Neuronal stem cell (in vitro differentiated cells): Measurements from ENCODE around the gene CFAP61.

Source experiments
- DNase-seq: peaks from one replicate; pipeline ENCODE4 v3.0.0-alpha.2; 2013; ENCODE audit warnings: low spot score
- H2AFZ ChIP-seq: one replicate; pipeline ENCODE4 v1.6.1; 2013; ENCODE audit warnings: mild to moderate bottlenecking, low read length, inconsistent platforms
- H2AK5ac ChIP-seq: 2 replicates; pipeline ENCODE4 v1.6.1; 2013; ENCODE audit warnings: low read depth, mild to moderate bottlenecking, inconsistent platforms, low read length, moderate library complexity, mixed read lengths
- H2BK120ac ChIP-seq: 2 replicates; pipeline ENCODE4 v1.6.1; 2013; ENCODE audit warnings: low read depth, mild to moderate bottlenecking, inconsistent platforms, low read length, moderate library complexity, mixed read lengths
- H2BK12ac ChIP-seq: one replicate; pipeline ENCODE4 v1.6.1; 2013; ENCODE audit warnings: low read length, inconsistent platforms
- H2BK15ac ChIP-seq: 2 replicates; pipeline ENCODE4 v1.6.1; 2013; ENCODE audit warnings: mild to moderate bottlenecking, low read length, inconsistent platforms, mixed read lengths
- H2BK5ac ChIP-seq: one replicate; pipeline ENCODE4 v1.6.1; 2013; ENCODE audit warnings: inconsistent platforms, mild to moderate bottlenecking, low read length, moderate library complexity
- H3K14ac ChIP-seq: one replicate; pipeline ENCODE4 v1.6.1; 2013; ENCODE audit warnings: low read length, inconsistent platforms
- H3K18ac ChIP-seq: 2 replicates; pipeline ENCODE4 v1.6.1; 2013; ENCODE audit warnings: low read length, inconsistent platforms
- H3K23ac ChIP-seq: 2 replicates; pipeline ENCODE4 v1.6.1; 2013; ENCODE audit warnings: low read depth, mild to moderate bottlenecking, mixed read lengths, low read length, inconsistent platforms; ENCODE audit not compliant: poor library complexity
- H3K27ac ChIP-seq: replicated peaks from 3 replicates; pipeline ENCODE4 v1.5.1; 2013; ENCODE audit warnings: low read length, inconsistent platforms
- H3K27me3 ChIP-seq, 3 experiments: 2 replicates each; pipeline ENCODE4 v1.6.1; 2013; ENCODE audit warnings: low read length in 3 of 3, mild to moderate bottlenecking in 2 of 3, inconsistent platforms in 1 of 3, low read depth in 1 of 3, mixed read lengths in 1 of 3, moderate library complexity in 1 of 3; ENCODE audit not compliant: control insufficient read depth in 3 of 3, insufficient read depth in 3 of 3
- H3K36me3 ChIP-seq, 2 donors: replicated peaks in 1 of 2; 2 replicates each; pipeline ENCODE4 v1.6.1; 2013; ENCODE audit warnings: low read length in 2 of 2; ENCODE audit not compliant: control insufficient read depth in 2 of 2, insufficient read depth in 2 of 2
- H3K4ac ChIP-seq: 2 replicates; pipeline ENCODE4 v1.6.1; 2013; ENCODE audit warnings: inconsistent platforms, mild to moderate bottlenecking, low read length, moderate library complexity
- H3K4me1 ChIP-seq, 2 donors: 1 replicate in 1 of 2; 2 replicates in 1 of 2; pipeline ENCODE4 v1.6.1; 2013; ENCODE audit warnings: low read length in 2 of 2, low read depth in 1 of 2; ENCODE audit not compliant: control insufficient read depth in 2 of 2, insufficient read depth in 1 of 2
- H3K4me2 ChIP-seq: one replicate; pipeline ENCODE4 v1.6.1; 2013; ENCODE audit warnings: mild to moderate bottlenecking, low read length, inconsistent platforms; ENCODE audit not compliant: insufficient read depth, poor library complexity, severe bottlenecking
- H3K4me3 ChIP-seq, 2 donors: 2 replicates each; pipeline ENCODE4 v1.5.1; 2013; ENCODE audit warnings: low read length in 2 of 2, mild to moderate bottlenecking in 2 of 2, inconsistent platforms in 1 of 2, moderate library complexity in 1 of 2
- H3K79me1 ChIP-seq: one replicate; pipeline ENCODE4 v1.6.1; 2013; ENCODE audit warnings: low read depth, mild to moderate bottlenecking, inconsistent platforms, low read length, moderate library complexity
- H3K9ac ChIP-seq: one replicate; pipeline ENCODE4 v1.6.1; 2013; ENCODE audit warnings: mild to moderate bottlenecking, low read depth, low read length, inconsistent platforms; ENCODE audit not compliant: poor library complexity
- H3K9me3 ChIP-seq, 2 donors: replicated peaks in 1 of 2; 2 replicates each; pipeline versions ENCODE3 to v1.6.1; 2013; ENCODE audit warnings: low read length in 2 of 2, mild to moderate bottlenecking in 2 of 2, inconsistent platforms in 1 of 2, low read depth in 1 of 2, mixed read lengths in 1 of 2, moderate library complexity in 1 of 2; ENCODE audit not compliant: control insufficient read depth in 2 of 2, insufficient read depth in 1 of 2
- H4K8ac ChIP-seq: one replicate; pipeline ENCODE4 v1.6.1; 2013; ENCODE audit warnings: low read depth, mild to moderate bottlenecking, inconsistent platforms, low read length, moderate library complexity
- H4K91ac ChIP-seq: one replicate; pipeline ENCODE4 v1.6.1; 2013; ENCODE audit warnings: low read length, low read depth, mild to moderate bottlenecking, inconsistent platforms; ENCODE audit not compliant: poor library complexity
- WGBS, 2 donors: extraction: QIAGEN DNeasy Blood & Tissue Kit; methylation state at CpG; one replicate each; pipeline ENCODE4 v1.1.7; 2013; ENCODE audit warnings: missing lambda C conversion rate in 2 of 2, mixed read lengths in 1 of 2; ENCODE audit not compliant: insufficient read length in 2 of 2, insufficient replicate concordance in 1 of 2; ENCODE audit errors: extremely low coverage in 2 of 2; 5-methylcytosine and 5-hydroxymethylcytosine counted together

Gene CFAP61

DNA sequence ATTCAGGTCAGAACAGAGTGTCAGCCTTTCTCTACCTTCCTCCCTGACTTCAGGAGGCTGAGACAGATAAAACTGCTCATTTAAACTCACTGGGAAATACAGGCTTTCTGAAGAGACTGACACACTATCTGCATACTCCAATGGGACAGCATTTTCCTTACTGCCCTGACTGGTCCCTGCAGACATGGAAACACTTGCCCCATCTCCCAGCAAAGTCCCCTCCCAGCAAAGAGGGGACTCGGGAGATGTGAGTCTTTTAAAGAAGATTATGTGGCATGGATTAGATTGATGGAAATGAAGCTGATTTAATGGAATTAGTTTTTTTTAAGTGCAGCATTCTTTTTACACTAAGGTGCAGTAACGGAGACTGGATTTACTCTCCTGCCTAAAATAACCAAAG lies 90.8 kb downstream of the CFAP61 start:
- Histone ChIP-seq H3K27ac (no peak overlapping the region), H2BK120ac (no peak overlapping the region), H3K4me3 (no peak overlapping the region), H2BK12ac (no peak overlapping the region), H3K14ac (no peak overlapping the region), H3K27me3 (no peaks in the 10 kb centered on the region), H2BK5ac (no peak overlapping the region), H2AK5ac (no peak overlapping the region), H4K8ac (no peak overlapping the region), H3K4ac (no peak overlapping the region), H3K4me1 (no peaks in the 10 kb centered on the region), H3K79me1 (no peaks in the 10 kb centered on the region), H2AFZ (no peak overlapping the region), H3K9me3 (no peaks in the 10 kb centered on the region), H3K9ac (no peak overlapping the region), H3K36me3 (no peaks in the 10 kb centered on the region), H4K91ac (no peak overlapping the region), H2BK15ac (no peak overlapping the region), H3K18ac (no peak overlapping the region), H3K23ac (no peak overlapping the region), H3K4me2 (no peak overlapping the region)
- no peak for DNase-seq
- no CpG with 5 or more reads among the region's 2 CpGs for WGBS, 2 donors

DNA sequence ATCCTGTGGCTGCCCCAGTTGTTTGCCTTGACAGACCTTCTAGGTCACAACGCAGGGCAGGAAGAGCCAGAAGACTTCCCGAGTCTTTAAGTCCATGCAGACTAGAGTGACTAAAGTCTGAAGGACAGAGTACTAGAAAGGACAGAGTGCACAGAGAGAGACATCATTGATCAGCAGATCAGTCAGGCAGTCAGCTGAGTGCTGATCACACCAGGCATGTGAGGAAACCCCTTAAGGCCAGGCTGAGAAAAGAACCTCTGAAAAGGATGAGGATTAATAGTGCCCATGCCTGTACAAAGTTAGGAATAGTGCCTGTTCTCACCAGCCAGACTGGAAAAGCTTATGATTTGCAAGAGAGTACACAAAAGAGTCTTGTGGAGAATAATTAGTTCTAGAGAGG lies 91.3 kb downstream of the CFAP61 start:
- Histone ChIP-seq H4K91ac (no peak overlapping the region), H2AK5ac (no peak overlapping the region), H3K4me1 (no peaks in the 10 kb centered on the region), H3K4me3 (no peak overlapping the region), H3K27me3 (no peaks in the 10 kb centered on the region), H2BK120ac (no peak overlapping the region), H2BK5ac (no peak overlapping the region), H3K9ac (no peak overlapping the region), H3K18ac (no peak overlapping the region), H2BK12ac (no peak overlapping the region), H2AFZ (no peak overlapping the region), H2BK15ac (no peak overlapping the region), H3K23ac (no peak overlapping the region), H3K36me3 (no peaks in the 10 kb centered on the region), H3K4ac (no peak overlapping the region), H3K79me1 (no peaks in the 10 kb centered on the region), H3K27ac (no peak overlapping the region), H3K14ac (no peak overlapping the region), H3K9me3 (no peaks in the 10 kb centered on the region), H4K8ac (no peak overlapping the region), H3K4me2 (no peak overlapping the region)
- WGBS, 2 donors = no CpG with 5 or more reads among the region's 2 CpGs
- no peak for DNase-seq

DNA sequence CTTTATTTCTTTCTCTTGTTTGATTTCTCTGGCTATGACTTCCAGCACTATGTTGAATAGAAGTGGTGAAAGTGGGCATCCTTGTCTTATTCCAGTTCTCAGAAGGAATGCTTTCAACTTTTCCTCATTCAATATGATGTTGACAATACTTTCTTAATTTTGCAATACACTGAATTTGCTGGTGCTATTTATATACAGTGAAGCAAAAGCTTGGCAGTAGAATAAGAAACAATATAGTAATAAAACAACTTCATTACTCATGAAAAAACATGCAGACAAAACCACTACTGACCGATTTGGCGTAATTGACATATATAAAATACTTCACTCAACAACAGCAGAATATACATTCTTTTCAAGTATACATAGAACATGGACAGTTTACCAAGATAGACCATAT lies 96.4 kb downstream of the CFAP61 start:
- WGBS, 2 donors = no CpG with 5 or more reads among the region's 2 CpGs

DNA sequence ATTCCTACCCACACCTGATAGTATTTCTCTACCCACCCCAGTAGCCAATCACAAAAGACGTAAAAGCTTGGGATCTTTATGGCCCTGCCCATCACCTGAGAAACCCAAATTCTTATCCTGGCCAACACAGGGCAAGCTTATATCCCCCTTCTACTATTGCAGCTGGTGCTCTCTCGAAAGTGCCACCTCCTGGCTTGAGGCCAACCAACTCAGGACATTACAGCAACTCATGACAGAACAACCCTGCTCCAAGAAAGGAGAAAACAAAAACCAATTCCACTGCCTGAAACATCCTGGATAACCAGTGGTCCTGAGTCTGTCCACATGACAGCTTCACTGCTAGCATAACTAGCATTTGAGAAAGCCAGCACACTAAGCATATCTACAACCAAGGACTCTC lies 97.9 kb downstream of the CFAP61 start:
- no peak for DNase-seq
- Histone ChIP-seq H4K91ac (no peak overlapping the region), H2AK5ac (no peak overlapping the region), H2BK15ac (no peak overlapping the region), H3K18ac (no peak overlapping the region), H3K4me2 (no peak overlapping the region), H4K8ac (no peak overlapping the region), H3K4me3 (no peak overlapping the region), H3K79me1 (no peaks in the 10 kb centered on the region), H3K27ac (no peak overlapping the region), H3K27me3 (no peaks in the 10 kb centered on the region), H2BK5ac (no peak overlapping the region), H3K9ac (no peak overlapping the region), H3K36me3 (no peaks in the 10 kb centered on the region), H3K4me1 (no peaks in the 10 kb centered on the region), H2BK12ac (no peak overlapping the region), H3K23ac (no peak overlapping the region), H3K4ac (no peak overlapping the region), H2BK120ac (no peak overlapping the region), H3K9me3 (no peaks in the 10 kb centered on the region), H3K14ac (no peak overlapping the region), H2AFZ (no peak overlapping the region)
- no CpG with 5 or more reads among the region's 2 CpGs for WGBS, 2 donors

More for the DNA sequence above, 96.4 kb downstream of the CFAP61 start:
- H3K9me3 ChIP-seq = no peaks in the 10 kb centered on the region
- no peaks in the 10 kb centered on the region for H3K79me1 ChIP-seq
- H3K4me3 ChIP-seq = no peak overlapping the region
- no peaks in the 10 kb centered on the region for H3K27me3 ChIP-seq
- no peaks in the 10 kb centered on the region for H3K36me3 ChIP-seq
- no peaks in the 10 kb centered on the region for H3K4me1 ChIP-seq
- H4K91ac ChIP-seq = no peak overlapping the region
- no peak overlapping the region for H2BK12ac ChIP-seq
- no peak overlapping the region for H3K23ac ChIP-seq
- no peak overlapping the region for H3K18ac ChIP-seq
- H3K4ac ChIP-seq = no peak overlapping the region
- H3K4me2 ChIP-seq = no peak overlapping the region
- no peak overlapping the region for H3K27ac ChIP-seq
- H2AFZ ChIP-seq = no peak overlapping the region
- no peak for DNase-seq
- H2BK120ac ChIP-seq = no peak overlapping the region
- H2AK5ac ChIP-seq = no peak overlapping the region
- no peak overlapping the region for H4K8ac ChIP-seq
- no peak overlapping the region for H2BK15ac ChIP-seq
- no peak overlapping the region for H3K9ac ChIP-seq
- no peak overlapping the region for H2BK5ac ChIP-seq
- H3K14ac ChIP-seq = no peak overlapping the region
